Calu3 (cell line): ENCODE results near the gene CTDSP1. TPM values are rescaled to one million over a fixed set of nuclear protein-coding genes. Genes with fewer than 3 reads are reported as not detected.
A peak's percentile ranks its signal among the peaks of the same experiment; 100 is the strongest.

Experiments
- BruUV-seq: library from RNA; stranded (reverse); fragments of 400-500 nt; replicated peaks from 2 replicates; lab custom pipeline; 2021; lab: Mats Ljungman, UMichigan
- CTCF ChIA-PET: fragments of 300-600 bp; sonication (Branson Sonifier 250); formaldehyde crosslinking; loops from one replicate; lab custom pipeline; 2022; ENCODE audit warnings: antibody characterized with exemption; lab: Charles Lee
- DNase-seq: peaks from one replicate; pipeline ENCODE4 v3.0.0; 2022
- H3K27ac Mint-ChIP-seq: one replicate; pipeline ENCODE4 v1.8.0; 2022; ENCODE audit warnings: mixed read lengths; ENCODE audit not compliant: unreplicated experiment
- H3K27me3 Mint-ChIP-seq: one replicate; pipeline ENCODE4 v1.8.0; 2022; ENCODE audit warnings: mixed read lengths; ENCODE audit not compliant: unreplicated experiment
- H3K36me3 Mint-ChIP-seq: one replicate; pipeline ENCODE4 v1.8.0; 2022; ENCODE audit warnings: mild to moderate bottlenecking, moderate library complexity, mixed read lengths; ENCODE audit not compliant: insufficient read depth, unreplicated experiment
- H3K4me1 Mint-ChIP-seq: one replicate; pipeline ENCODE4 v1.8.0; 2022; ENCODE audit warnings: mild to moderate bottlenecking, low read depth, mixed read lengths; ENCODE audit not compliant: unreplicated experiment
- H3K4me3 Mint-ChIP-seq: one replicate; pipeline ENCODE4 v1.8.0; 2022; ENCODE audit warnings: mild to moderate bottlenecking, low read depth, moderate library complexity, mixed read lengths; ENCODE audit not compliant: unreplicated experiment
- H3K9me3 Mint-ChIP-seq: one replicate; pipeline ENCODE4 v1.8.0; 2022; ENCODE audit warnings: low read depth, mixed read lengths; ENCODE audit not compliant: unreplicated experiment
- CTCF ChIP-seq: fragments of 200-600 bp; IDR thresholded peaks from one replicate; pipeline ENCODE4 v1.8.0; 2022; ENCODE audit warnings: antibody characterized with exemption; ENCODE audit not compliant: unreplicated experiment
- intact Hi-C: fragments of 100-400 bp; cut with micrococcal nuclease; formaldehyde crosslinking; loops from one replicate; pipeline ENCODE4 v1.10.0; 2022; ENCODE audit not compliant: unreplicated experiment
- total RNA-seq: library from RNA; stranded (reverse); gene quantifications from 2 replicates; pipeline ENCODE4 v1.2.3, GENCODE V29; 2022

CTDSP1 gene
- total RNA-seq, 1 experiment from 2014 or later = 58.0 TPM

DNA sequence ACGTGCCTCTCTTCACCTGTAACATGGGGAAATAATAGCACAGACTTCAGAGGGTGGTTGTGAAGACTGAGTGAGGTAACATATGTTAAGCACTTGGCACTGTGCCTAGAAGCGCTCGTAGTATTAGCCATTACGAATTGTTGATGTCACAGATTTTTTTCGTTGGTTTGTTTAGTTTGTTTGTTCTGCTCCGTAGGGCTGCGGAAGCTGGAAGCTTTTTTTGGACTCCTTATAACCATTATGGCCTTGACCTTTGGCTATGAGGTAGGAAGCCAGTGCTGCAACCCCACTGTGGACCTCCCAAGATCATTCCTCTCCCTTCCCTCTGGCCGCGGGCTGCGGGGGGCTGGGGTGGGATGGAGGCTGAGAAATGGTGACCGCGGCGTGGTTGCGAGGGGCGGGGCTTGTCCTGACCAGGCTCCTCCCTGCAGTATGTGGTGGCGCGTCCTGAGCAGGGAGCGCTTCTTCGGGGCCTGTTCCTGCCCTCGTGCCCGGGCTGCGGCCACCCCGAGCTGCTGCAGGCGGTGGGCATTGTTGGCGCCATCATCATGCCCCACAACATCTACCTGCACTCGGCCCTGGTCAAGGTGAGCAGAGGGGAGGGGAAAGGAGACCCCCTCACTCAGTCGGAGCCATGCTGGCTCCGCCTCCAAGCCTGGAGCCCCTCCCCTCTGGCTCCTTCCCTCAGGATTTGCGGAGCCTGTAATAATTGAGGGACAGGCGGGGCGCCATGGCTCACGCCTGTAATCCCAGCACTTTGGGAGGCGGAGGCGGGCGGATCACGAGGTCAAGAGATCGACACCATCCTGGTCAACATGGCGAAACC lies 12.1 kb upstream of the CTDSP1 start:
- BruUV-seq = no TSS peak
- peak overlapping the region; percentile 10 for H3K27ac Mint-ChIP-seq
- TF ChIP-seq CTCF = no peak
- DNase-seq = no peak
- no peaks in the 10 kb centered on the region for H3K9me3 Mint-ChIP-seq
- H3K4me1 Mint-ChIP-seq = peaks cover 12% of the 10 kb centered on the region
- intact Hi-C loops = no loop called here
- peaks cover 11% of the 10 kb centered on the region for H3K36me3 Mint-ChIP-seq
- peak overlapping the region; percentile 33 for H3K4me3 Mint-ChIP-seq
- H3K27me3 Mint-ChIP-seq = peaks cover 11% of the 10 kb centered on the region
- CTCF ChIA-PET = interaction anchor here (0.6 to 1.6 kb wide), 6 partner anchors 9 to 336 kb away, joined by 3 to 6 read pairs (median 4); partner anchors contain the start of gene CATIP

- CTCF ChIA-PET = no interaction called here
These were observed 10.1 kb upstream of the CTDSP1 start for GRCh38 chr2:218389333-218390150.

GRCh38 chr2:218391202-218391601 lies 8.5 kb upstream of the CTDSP1 start:
- BruUV-seq = no TSS peak
- no peaks in the 10 kb centered on the region for H3K27me3 Mint-ChIP-seq
- H3K27ac Mint-ChIP-seq = no peak overlapping the region
- no peak for DNase-seq
- peaks cover 23% of the 10 kb centered on the region for H3K36me3 Mint-ChIP-seq
- CTCF ChIA-PET = no interaction called here
- H3K9me3 Mint-ChIP-seq = no peaks in the 10 kb centered on the region
- H3K4me3 Mint-ChIP-seq = no peak overlapping the region
- H3K4me1 Mint-ChIP-seq = peaks cover 20% of the 10 kb centered on the region
- no peak for TF ChIP-seq CTCF
- intact Hi-C loops = loop anchor here (10.0 kb wide), 1 partner anchor 206 kb away; no protein-coding TSS in a partner anchor

More at GRCh38 chr2:218389333-218390150, 10.1 kb upstream of the CTDSP1 start:
- no peak overlapping the region for H3K4me3 Mint-ChIP-seq
- H3K9me3 Mint-ChIP-seq = no peaks in the 10 kb centered on the region
- no peak for DNase-seq
- no TSS peak for BruUV-seq
- H3K27me3 Mint-ChIP-seq = no peaks in the 10 kb centered on the region
- H3K27ac Mint-ChIP-seq = peak overlapping the region; percentile 60
- TF ChIP-seq CTCF = no peak
- H3K36me3 Mint-ChIP-seq = peaks cover 16% of the 10 kb centered on the region
- intact Hi-C loops = loop anchor here (10.0 kb wide), 1 partner anchor 205 kb away; no protein-coding TSS in a partner anchor
- H3K4me1 Mint-ChIP-seq = peaks cover 12% of the 10 kb centered on the region

DNA sequence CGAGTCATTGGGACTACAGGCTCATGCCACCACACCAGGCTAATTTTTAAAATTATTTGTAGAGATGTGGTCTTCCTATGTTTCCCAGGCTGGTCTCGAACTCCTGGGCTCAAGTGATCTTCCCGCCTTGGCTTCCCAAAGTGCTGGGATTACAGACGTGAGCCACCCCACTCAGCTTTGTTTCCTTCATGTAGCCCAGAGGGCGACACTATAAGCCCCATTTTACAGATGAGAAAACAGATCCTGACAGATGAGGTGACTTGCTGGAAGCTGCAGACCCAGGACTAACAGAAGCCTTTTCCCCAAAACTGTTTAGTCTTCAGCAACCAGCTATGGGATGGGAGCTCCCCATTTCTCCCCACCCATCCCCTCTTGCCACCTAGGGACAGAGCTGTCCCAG lies 7.2 kb upstream of the CTDSP1 start:
- H3K36me3 Mint-ChIP-seq = peaks cover 36% of the 10 kb centered on the region
- BruUV-seq = no TSS peak
- intact Hi-C loops = loop anchor here (10.0 kb wide), 1 partner anchor 208 kb away; no protein-coding TSS in a partner anchor
- no peaks in the 10 kb centered on the region for H3K9me3 Mint-ChIP-seq
- no peak for DNase-seq
- no peak overlapping the region for H3K4me3 Mint-ChIP-seq
- no peak overlapping the region for H3K27ac Mint-ChIP-seq
- peaks cover 20% of the 10 kb centered on the region for H3K4me1 Mint-ChIP-seq
- no peaks in the 10 kb centered on the region for H3K27me3 Mint-ChIP-seq
- TF ChIP-seq CTCF = no peak
- CTCF ChIA-PET = no interaction called here
